HepG2 (cell line): ENCODE measurements around the gene NFS1. TPM values are rescaled to one million over a fixed set of nuclear protein-coding genes. Genes with fewer than 3 reads are reported as not detected.

ENCODE experiments used
- AHDC1 ChIP-seq: sonication (generic); formaldehyde crosslinking; IDR thresholded peaks from 2 replicates; pipeline ENCODE4 v1.5.1; 2020; ENCODE audit warnings: mild to moderate bottlenecking, missing genetic modification reagents, borderline replicate concordance
- GFI1 ChIP-seq: sonication (generic); formaldehyde crosslinking; IDR thresholded peaks from 2 replicates; pipeline ENCODE4 v1.5.0; 2020; ENCODE audit warnings: missing genetic modification reagents, mild to moderate bottlenecking, borderline replicate concordance
- MIXL1 ChIP-seq: IDR thresholded peaks from 2 replicates; pipeline ENCODE4 v1.6.1; 2016
- MNT ChIP-seq: fragments of 450-650 bp; IDR thresholded peaks from 2 replicates; pipeline ENCODE4 v1.6.1; 2016
- MTA1 ChIP-seq: sonication (generic); formaldehyde crosslinking; IDR thresholded peaks from 2 replicates; pipeline ENCODE4 v1.4.0; 2020; ENCODE audit warnings: missing genetic modification reagents, mild to moderate bottlenecking, borderline replicate concordance
- PHF20 ChIP-seq: sonication (generic); formaldehyde crosslinking; IDR thresholded peaks from 2 replicates; pipeline ENCODE4 v1.5.0; 2020; ENCODE audit warnings: mild to moderate bottlenecking, missing genetic modification reagents
- POGZ ChIP-seq: sonication (generic); formaldehyde crosslinking; IDR thresholded peaks from 2 replicates; pipeline ENCODE4 v1.4.0; 2020; ENCODE audit warnings: mild to moderate bottlenecking, missing genetic modification reagents
- RBM22 ChIP-seq: fragments of 200-400 bp; formaldehyde crosslinking; optimal IDR thresholded peaks from 2 replicates; pipeline ENCODE3; 2017; ENCODE audit warnings: mild to moderate bottlenecking, low read length, moderate library complexity
- REST ChIP-seq, 2 experiments: IDR thresholded peaks; 2 replicates each; pipeline ENCODE4 v1.6.1; 2011 to 2012; ENCODE audit warnings: low read length in 2 of 2, borderline replicate concordance in 1 of 2, low read depth in 1 of 2, mild to moderate bottlenecking in 1 of 2, moderate library complexity in 1 of 2
- SMAD3 ChIP-seq: sonication (generic); formaldehyde crosslinking; IDR thresholded peaks from 2 replicates; pipeline ENCODE4 v1.4.0; 2020; ENCODE audit warnings: missing genetic modification reagents
- ZNF597 ChIP-seq: sonication (generic); formaldehyde crosslinking; IDR thresholded peaks from 2 replicates; pipeline ENCODE4 v1.5.0; 2020; ENCODE audit warnings: missing genetic modification reagents
- polyA plus RNA-seq, 8 experiments: library from polyadenylated mRNA; depleted of rRNA in 3 of 8; stranded (reverse) in 7 of 8; unstranded in 1 of 8; fragments of >200 nt; fragmentation: Illumina TruSeq in 4 of 8; extraction: Trizol in 4 of 8; gene quantifications; 2 replicates each; pipeline versions ENCODE4 v1.2.1 to v1.2.3, GENCODE V29; 2011 to 2016; ENCODE audit warnings: low read depth in 4 of 8, missing spikeins in 1 of 8, mixed read lengths in 1 of 8; ENCODE audit not compliant: insufficient read depth in 1 of 8
- total RNA-seq, 5 experiments: library from RNA; depleted of rRNA; stranded (reverse); fragments of >200 nt; fragmentation: Illumina TruSeq; extraction: Trizol; gene quantifications; 2 replicates each; pipeline ENCODE4 v1.2.3, GENCODE V29; 2016; ENCODE audit warnings: low read depth in 1 of 5
- TF ChIP-seq, protein P1 (sequence below): sonication (generic); formaldehyde crosslinking; conservative IDR thresholded peaks from 2 replicates; pipeline ENCODE4 v1.4.0; 2020; ENCODE audit warnings: missing genetic modification reagents
- TF ChIP-seq, protein P2 (sequence below): sonication (generic); formaldehyde crosslinking; IDR thresholded peaks from 2 replicates; pipeline ENCODE4 v1.8.0; 2022; ENCODE audit warnings: mild to moderate bottlenecking, missing genetic modification reagents, borderline replicate concordance

The NFS1 gene
- total and polyA plus RNA-seq, 2 of the 13 experiments (the other 11 are each of a cell fraction or from before 2014, with no cell fraction given) = 65.9 to 88.1 TPM

GRCh38 chr20:35635652-35636051 is 63.5 kb downstream of the NFS1 start (continued):
- TF ChIP-seq, protein P1, sequence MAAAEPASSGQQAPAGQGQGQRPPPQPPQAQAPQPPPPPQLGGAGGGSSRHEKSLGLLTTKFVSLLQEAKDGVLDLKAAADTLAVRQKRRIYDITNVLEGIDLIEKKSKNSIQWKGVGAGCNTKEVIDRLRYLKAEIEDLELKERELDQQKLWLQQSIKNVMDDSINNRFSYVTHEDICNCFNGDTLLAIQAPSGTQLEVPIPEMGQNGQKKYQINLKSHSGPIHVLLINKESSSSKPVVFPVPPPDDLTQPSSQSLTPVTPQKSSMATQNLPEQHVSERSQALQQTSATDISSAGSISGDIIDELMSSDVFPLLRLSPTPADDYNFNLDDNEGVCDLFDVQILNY = no peak
- TF ChIP-seq MIXL1 (CRISPR knock-in tag) = no peak
- TF ChIP-seq, protein P2, sequence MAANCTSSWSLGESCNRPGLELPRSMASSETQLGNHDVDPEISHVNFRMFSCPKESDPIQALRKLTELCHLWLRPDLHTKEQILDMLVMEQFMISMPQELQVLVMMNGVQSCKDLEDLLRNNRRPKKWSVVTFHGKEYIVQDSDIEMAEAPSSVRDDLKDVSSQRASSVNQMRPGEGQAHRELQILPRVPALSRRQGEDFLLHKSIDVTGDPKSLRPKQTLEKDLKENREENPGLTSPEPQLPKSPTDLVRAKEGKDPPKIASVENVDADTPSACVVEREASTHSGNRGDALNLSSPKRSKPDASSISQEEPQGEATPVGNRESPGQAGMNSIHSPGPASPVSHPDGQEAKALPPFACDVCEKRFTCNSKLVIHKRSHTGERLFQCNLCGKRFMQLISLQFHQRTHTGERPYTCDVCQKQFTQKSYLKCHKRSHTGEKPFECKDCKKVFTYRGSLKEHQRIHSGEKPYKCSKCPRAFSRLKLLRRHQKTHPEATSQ (CRISPR knock-in tag) = no peak
- TF ChIP-seq RBM22 = peak; percentile 66
- TF ChIP-seq PHF20 (CRISPR knock-in tag) = no peak
- no peak for TF ChIP-seq MNT
- no peak for TF ChIP-seq REST (IDR thresholded peaks at IDR 0.05; ENCODE audit: borderline replicate concordance in 1 of 2, low read depth in 1 of 2, low read length in 2 of 2)
- no peak for TF ChIP-seq POGZ (CRISPR knock-in tag)
- no peak for TF ChIP-seq ZNF597 (CRISPR knock-in tag)
- TF ChIP-seq AHDC1 (CRISPR knock-in tag) = 0 out of 2 replicates have a peak, but pooled peaks have one; percentile 7
- no peak for TF ChIP-seq GFI1 (CRISPR knock-in tag)
- TF ChIP-seq SMAD3 = no peak
- TF ChIP-seq MTA1 = no peak
